Effector memory CD4-positive, alpha-beta T cell (primary cell): Measurements from ENCODE around the gene MSTN.
"Not testable (repeated sequence)": the region's sequence is repeated elsewhere in the genome, so short reads cannot be mapped to it uniquely, and the experiment has no call there.

Experiments
- DNase-seq, 3 donors: peaks; one replicate each; pipeline ENCODE4 v3.0.0-alpha.2; 2020
- H3K27ac ChIP-seq: 2 replicates; pipeline ENCODE4 v1.7.0; 2013; ENCODE audit warnings: mild to moderate bottlenecking, low read length, moderate library complexity; ENCODE audit not compliant: insufficient read depth, poor library complexity, severe bottlenecking
- H3K27me3 ChIP-seq: replicated peaks from 2 replicates; pipeline ENCODE4 v1.7.0; 2013; ENCODE audit warnings: mild to moderate bottlenecking, low read length; ENCODE audit not compliant: insufficient read depth, control insufficient read depth, poor library complexity, severe bottlenecking
- H3K36me3 ChIP-seq: 2 replicates; pipeline ENCODE4 v1.7.0; 2013; ENCODE audit warnings: mild to moderate bottlenecking, low read length, moderate library complexity; ENCODE audit not compliant: control insufficient read depth, insufficient read depth
- H3K4me1 ChIP-seq: 2 replicates; pipeline ENCODE4 v1.7.0; 2013; ENCODE audit warnings: low read length, mild to moderate bottlenecking; ENCODE audit not compliant: control insufficient read depth, insufficient read depth, poor library complexity, severe bottlenecking
- H3K4me3 ChIP-seq: 2 replicates; pipeline ENCODE4 v1.7.0; 2013; ENCODE audit warnings: low read length, low read depth, mild to moderate bottlenecking; ENCODE audit not compliant: insufficient read depth, poor library complexity, severe bottlenecking
- H3K9me3 ChIP-seq: 2 replicates; pipeline ENCODE4 v1.7.0; 2013; ENCODE audit warnings: mild to moderate bottlenecking, low read length, moderate library complexity; ENCODE audit not compliant: control insufficient read depth

MSTN gene

DNA sequence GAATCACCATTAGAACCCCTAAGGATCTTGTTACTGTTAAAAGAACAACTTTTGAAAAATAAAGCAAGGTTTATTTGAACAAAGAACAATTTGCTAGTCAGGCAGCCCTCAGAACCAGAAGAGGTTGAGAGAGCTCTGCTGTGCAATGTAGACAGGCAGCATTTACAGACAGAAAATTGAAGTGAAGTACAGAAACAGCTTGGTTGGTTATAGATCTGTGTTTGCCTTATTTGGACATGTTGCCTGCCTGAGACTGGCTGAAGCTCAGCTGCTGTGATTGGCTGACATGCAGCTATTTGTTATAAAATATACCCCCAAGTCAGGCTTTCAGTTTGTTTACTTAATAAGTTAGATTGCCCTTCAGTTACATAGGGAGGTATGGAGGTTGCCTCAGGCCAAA is 12.5 kb downstream of the MSTN start:
- H3K9me3 ChIP-seq, result no peaks in the 10 kb centered on the region
- no peaks in the 10 kb centered on the region for H3K36me3 ChIP-seq
- no peaks in the 10 kb centered on the region for H3K27me3 ChIP-seq
- no peak for DNase-seq
- no peak overlapping the region for H3K4me3 ChIP-seq
- H3K27ac ChIP-seq, result no peak overlapping the region
- no peaks in the 10 kb centered on the region for H3K4me1 ChIP-seq

GRCh38 chr2:190044866-190045265 is 17.7 kb downstream of the MSTN start:
- H3K27ac ChIP-seq, result no peak overlapping the region
- no peak overlapping the region for H3K4me3 ChIP-seq
- no peaks in the 10 kb centered on the region for H3K27me3 ChIP-seq
- no peak for DNase-seq
- H3K9me3 ChIP-seq, result no peaks in the 10 kb centered on the region
- H3K4me1 ChIP-seq, result no peaks in the 10 kb centered on the region
- H3K36me3 ChIP-seq, result no peaks in the 10 kb centered on the region

- Histone ChIP-seq H3K27me3 (no peaks in the 10 kb centered on the region), H3K4me3 (no peak overlapping the region)
These were observed 19.1 kb downstream of the MSTN start for GRCh38 chr2:190043441-190043840.

DNA sequence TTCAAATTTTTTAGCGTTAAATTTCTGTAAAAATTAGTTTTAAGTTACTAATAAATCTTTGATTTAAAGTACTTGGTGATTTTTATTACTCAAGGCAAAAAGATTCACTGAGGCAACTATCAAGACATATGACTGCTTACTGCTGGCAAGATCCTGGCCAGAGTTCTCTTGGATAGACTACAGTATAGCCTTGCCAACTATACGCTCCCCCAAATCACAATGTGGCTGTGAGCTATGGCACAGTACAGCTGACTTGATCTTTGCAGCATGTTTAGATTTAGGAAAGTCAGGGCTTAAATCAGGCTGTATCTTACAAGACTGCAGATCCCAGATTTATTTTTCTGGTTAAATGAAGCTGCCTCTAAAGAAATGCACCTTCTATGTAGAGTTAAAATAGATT is 26.5 kb downstream of the MSTN start:
- no peaks in the 10 kb centered on the region for H3K27me3 ChIP-seq
- H3K36me3 ChIP-seq, result no peaks in the 10 kb centered on the region
- DNase-seq, result no peak
- no peak overlapping the region for H3K4me3 ChIP-seq
- no peaks in the 10 kb centered on the region for H3K4me1 ChIP-seq
- no peaks in the 10 kb centered on the region for H3K9me3 ChIP-seq
- H3K27ac ChIP-seq, result no peak overlapping the region

More at GRCh38 chr2:190043441-190043840, 19.1 kb downstream of the MSTN start:
- DNase-seq, result no peak
- Histone ChIP-seq H3K9me3 (no peaks in the 10 kb centered on the region), H3K27ac (no peak overlapping the region), H3K4me1 (no peaks in the 10 kb centered on the region), H3K36me3 (no peaks in the 10 kb centered on the region)

DNA sequence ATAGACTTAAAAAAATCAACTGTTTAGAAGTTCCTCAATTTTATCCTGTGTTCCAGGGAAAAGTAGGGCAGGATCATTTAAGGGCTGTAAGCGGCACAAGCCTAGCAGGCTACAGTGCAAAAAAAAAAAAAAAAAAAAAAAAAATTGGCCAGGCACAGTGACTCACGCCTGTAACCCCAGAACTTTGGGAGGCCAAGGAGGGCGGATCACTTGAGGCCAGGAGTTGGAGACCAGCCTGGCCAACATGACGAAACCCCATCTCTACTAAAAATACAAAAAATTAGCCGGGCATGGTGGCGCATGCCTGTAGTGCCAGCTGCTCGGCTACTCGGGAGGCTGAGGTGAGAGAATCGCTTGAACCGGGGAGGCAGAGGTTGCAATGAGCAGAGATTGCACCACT is 28.1 kb downstream of the MSTN start:
- not testable (repeated sequence) for H3K9me3 ChIP-seq, H3K4me1 ChIP-seq, H3K27me3 ChIP-seq, H3K4me3 ChIP-seq, DNase-seq, H3K36me3 ChIP-seq, H3K27ac ChIP-seq

GRCh38 chr2:190031969-190032618 is 30.4 kb downstream of the MSTN start:
- no peak overlapping the region for H3K4me3 ChIP-seq
- H3K9me3 ChIP-seq, result no peaks in the 10 kb centered on the region
- H3K27me3 ChIP-seq, result no peaks in the 10 kb centered on the region
- no peaks in the 10 kb centered on the region for H3K36me3 ChIP-seq
- H3K4me1 ChIP-seq, result no peaks in the 10 kb centered on the region
- no peak for DNase-seq
- H3K27ac ChIP-seq, result no peak overlapping the region

DNA sequence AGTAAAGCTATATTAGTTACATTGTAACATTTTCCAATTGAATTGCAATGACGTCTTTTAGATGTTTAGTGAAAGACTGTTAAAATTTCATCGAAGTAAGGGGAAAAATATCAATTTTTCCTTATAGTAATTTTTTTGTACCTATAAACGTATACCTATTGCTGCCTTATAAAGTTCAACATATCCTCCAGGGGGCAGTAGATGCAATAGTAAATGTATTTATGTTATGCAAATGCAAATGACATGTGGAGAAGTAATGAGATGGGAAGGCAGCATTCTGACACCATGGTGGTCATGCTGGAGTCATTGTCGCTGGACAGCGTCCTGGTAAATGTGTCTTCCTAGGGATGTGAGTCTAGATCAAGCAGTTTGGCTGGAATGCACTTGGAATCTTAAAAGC is 38.7 kb downstream of the MSTN start:
- H3K27ac ChIP-seq, result no peak overlapping the region
- no peaks in the 10 kb centered on the region for H3K4me1 ChIP-seq
- H3K36me3 ChIP-seq, result no peaks in the 10 kb centered on the region
- no peak for DNase-seq
- H3K27me3 ChIP-seq, result peaks cover 4% of the 10 kb centered on the region
- no peaks in the 10 kb centered on the region for H3K9me3 ChIP-seq
- H3K4me3 ChIP-seq, result no peak overlapping the region

- peaks cover 4% of the 10 kb centered on the region for H3K27me3 ChIP-seq
- no peaks in the 10 kb centered on the region for H3K36me3 ChIP-seq
- H3K4me3 ChIP-seq, result no peak overlapping the region
- peaks cover 3% of the 10 kb centered on the region for H3K9me3 ChIP-seq
- H3K27ac ChIP-seq, result no peak overlapping the region
- no peaks in the 10 kb centered on the region for H3K4me1 ChIP-seq
- no peak for DNase-seq
These were observed 41.8 kb downstream of the MSTN start for GRCh38 chr2:190020720-190021119.

GRCh38 chr2:190017837-190018236 is 44.7 kb downstream of the MSTN start:
- Histone ChIP-seq H3K27me3 (no peaks in the 10 kb centered on the region), H3K36me3 (no peaks in the 10 kb centered on the region), H3K4me3 (no peak overlapping the region), H3K9me3 (peaks cover 3% of the 10 kb centered on the region), H3K27ac (no peak overlapping the region), H3K4me1 (no peaks in the 10 kb centered on the region)
- DNase-seq, result no peak

- H3K27me3 ChIP-seq, H3K36me3 ChIP-seq, H3K9me3 ChIP-seq, H3K27ac ChIP-seq, DNase-seq, H3K4me3 ChIP-seq, H3K4me1 ChIP-seq: not testable (repeated sequence)
These were observed 46.6 kb downstream of the MSTN start for GRCh38 chr2:190015969-190016368.
